ENCODE results near the gene RABL2A. TPM values are rescaled to one million over a fixed set of nuclear protein-coding genes. Genes with fewer than 3 reads are reported as not detected.
"Not testable (repeated sequence)": the region's sequence is repeated elsewhere in the genome, so short reads cannot be mapped to it uniquely, and the experiment has no call there.

RABL2A gene
- total and polyA plus RNA-seq, 9 donors: 9.5 to 32.9 (median 22.1) TPM

DNA sequence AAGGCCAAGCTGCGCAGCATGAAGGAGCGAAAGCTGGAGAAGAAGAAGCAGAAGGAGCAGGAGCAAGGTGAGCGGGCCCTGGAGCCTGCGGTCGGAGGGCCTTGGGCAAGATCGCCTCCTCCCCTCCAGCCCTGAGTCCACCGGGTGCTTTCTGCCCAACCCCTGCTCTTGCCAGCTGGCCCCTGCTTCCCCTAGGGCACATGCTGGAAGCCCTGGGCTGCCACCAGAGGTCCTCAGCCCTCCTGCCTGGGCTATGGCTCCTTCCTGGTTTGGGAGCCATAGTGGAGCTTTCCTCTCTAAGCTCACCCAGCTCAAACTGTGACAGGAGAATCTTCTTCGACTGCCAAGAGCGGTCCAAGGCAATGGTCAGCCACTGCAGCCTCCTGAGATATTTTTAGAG, 29.5 kb upstream of the RABL2A start:
- DNase-seq; H3K4me3 ChIP-seq; H3K27ac ChIP-seq; H3K4me1 ChIP-seq (ENCODE audit: insufficient read depth); H3K27me3 ChIP-seq; H3K36me3 ChIP-seq; intact Hi-C loops (cut with DNase I); H3K9me3 ChIP-seq: not testable (repeated sequence)
- WGBS, 3 donors: 17% methylated on average over 1 of the region's 9 CpGs; no CpG with 5 or more reads in 2 of the 3 donors

- H3K27ac ChIP-seq; H3K4me3 ChIP-seq; H3K27me3 ChIP-seq; H3K9me3 ChIP-seq; H3K4me1 ChIP-seq (ENCODE audit: insufficient read depth); H3K36me3 ChIP-seq; DNase-seq; intact Hi-C loops (cut with DNase I): not testable (repeated sequence)
- 74 to 80% methylated on average over 9 to 13 of the region's 13 CpGs; no CpG with 5 or more reads in 1 of the 3 donors for WGBS, 3 donors
Measured at GRCh38 chr2:113598180-113598579, 28.9 kb upstream of the RABL2A start.

- H3K36me3 ChIP-seq; H3K4me1 ChIP-seq (ENCODE audit: insufficient read depth); intact Hi-C loops (cut with DNase I); H3K27ac ChIP-seq; H3K27me3 ChIP-seq; H3K9me3 ChIP-seq; DNase-seq; H3K4me3 ChIP-seq: not testable (repeated sequence)
- 73 to 77% methylated on average over 3 to 5 of the region's 9 CpGs; no CpG with 5 or more reads in 1 of the 3 donors for WGBS, 3 donors
Measured at GRCh38 chr2:113598738-113599137, 28.3 kb upstream of the RABL2A start.

DNA sequence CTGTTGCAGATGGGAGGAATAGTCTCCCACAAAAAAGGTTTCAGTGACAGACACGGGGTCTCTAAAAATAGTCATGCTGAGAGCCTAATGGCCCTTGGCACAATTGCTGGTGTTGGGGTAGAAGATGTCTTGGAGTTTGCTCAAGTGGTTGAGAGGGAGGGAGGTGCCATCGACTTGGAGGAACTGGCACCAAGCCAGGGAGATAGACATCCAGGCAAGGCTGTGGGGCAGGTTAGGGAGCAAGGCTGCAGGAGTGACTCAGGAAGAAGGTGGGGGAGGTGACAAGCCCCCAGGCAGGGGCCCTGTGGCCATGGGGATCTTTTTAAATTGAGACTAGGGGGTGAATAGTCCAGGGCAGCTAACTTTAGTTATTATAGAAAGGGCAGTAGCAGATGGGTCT, 27.9 kb upstream of the RABL2A start:
- H3K9me3 ChIP-seq; H3K4me3 ChIP-seq; H3K4me1 ChIP-seq (ENCODE audit: insufficient read depth); H3K36me3 ChIP-seq; DNase-seq; H3K27ac ChIP-seq; intact Hi-C loops (cut with DNase I); H3K27me3 ChIP-seq: not testable (repeated sequence)
- WGBS, 3 donors: 0 to 14% (median 8%) methylated on average over 1 to 2 of the region's 2 CpGs

GRCh38 chr2:113602040-113602769, 24.9 kb upstream of the RABL2A start:
- H3K27ac ChIP-seq; H3K4me3 ChIP-seq; H3K9me3 ChIP-seq; H3K4me1 ChIP-seq (ENCODE audit: insufficient read depth); intact Hi-C loops (cut with DNase I); H3K27me3 ChIP-seq; H3K36me3 ChIP-seq: not testable (repeated sequence)
- WGBS, 3 donors: 85 to 93% (median 86%) methylated on average over 49 to 51 of the region's 51 CpGs
- peak in 4 of 5 donors; percentile 40 to 66 (median 50) for DNase-seq

- WGBS, 3 donors: 26 to 40% (median 38%) methylated on average over 2 of the region's 2 CpGs
- Histone ChIP-seq H3K36me3 (no peaks in the 10 kb centered on the region), H3K4me3 (peak overlapping the region; percentile 47), H3K9me3 (no peaks in the 10 kb centered on the region), H3K4me1 (ENCODE audit: insufficient read depth) (peaks cover 1% of the 10 kb centered on the region), H3K27ac (peak overlapping the region in 1 of 2 donors; percentile 61), H3K27me3 (no peaks in the 10 kb centered on the region)
- DNase-seq: peak in 1 of 5 donors; percentile 47
- TF ChIP-seq EP300 (IDR thresholded peaks at IDR 0.05) (no peak), POLR2A (IDR thresholded peaks at IDR 0.05) (no peak)
- TF ChIP-seq, protein P1, sequence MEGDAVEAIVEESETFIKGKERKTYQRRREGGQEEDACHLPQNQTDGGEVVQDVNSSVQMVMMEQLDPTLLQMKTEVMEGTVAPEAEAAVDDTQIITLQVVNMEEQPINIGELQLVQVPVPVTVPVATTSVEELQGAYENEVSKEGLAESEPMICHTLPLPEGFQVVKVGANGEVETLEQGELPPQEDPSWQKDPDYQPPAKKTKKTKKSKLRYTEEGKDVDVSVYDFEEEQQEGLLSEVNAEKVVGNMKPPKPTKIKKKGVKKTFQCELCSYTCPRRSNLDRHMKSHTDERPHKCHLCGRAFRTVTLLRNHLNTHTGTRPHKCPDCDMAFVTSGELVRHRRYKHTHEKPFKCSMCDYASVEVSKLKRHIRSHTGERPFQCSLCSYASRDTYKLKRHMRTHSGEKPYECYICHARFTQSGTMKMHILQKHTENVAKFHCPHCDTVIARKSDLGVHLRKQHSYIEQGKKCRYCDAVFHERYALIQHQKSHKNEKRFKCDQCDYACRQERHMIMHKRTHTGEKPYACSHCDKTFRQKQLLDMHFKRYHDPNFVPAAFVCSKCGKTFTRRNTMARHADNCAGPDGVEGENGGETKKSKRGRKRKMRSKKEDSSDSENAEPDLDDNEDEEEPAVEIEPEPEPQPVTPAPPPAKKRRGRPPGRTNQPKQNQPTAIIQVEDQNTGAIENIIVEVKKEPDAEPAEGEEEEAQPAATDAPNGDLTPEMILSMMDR (IDR thresholded peaks at IDR 0.05): no peak
- intact Hi-C loops (cut with DNase I): no loop called here
Measured at GRCh38 chr2:113602869-113603466, 24.1 kb upstream of the RABL2A start.

DNA sequence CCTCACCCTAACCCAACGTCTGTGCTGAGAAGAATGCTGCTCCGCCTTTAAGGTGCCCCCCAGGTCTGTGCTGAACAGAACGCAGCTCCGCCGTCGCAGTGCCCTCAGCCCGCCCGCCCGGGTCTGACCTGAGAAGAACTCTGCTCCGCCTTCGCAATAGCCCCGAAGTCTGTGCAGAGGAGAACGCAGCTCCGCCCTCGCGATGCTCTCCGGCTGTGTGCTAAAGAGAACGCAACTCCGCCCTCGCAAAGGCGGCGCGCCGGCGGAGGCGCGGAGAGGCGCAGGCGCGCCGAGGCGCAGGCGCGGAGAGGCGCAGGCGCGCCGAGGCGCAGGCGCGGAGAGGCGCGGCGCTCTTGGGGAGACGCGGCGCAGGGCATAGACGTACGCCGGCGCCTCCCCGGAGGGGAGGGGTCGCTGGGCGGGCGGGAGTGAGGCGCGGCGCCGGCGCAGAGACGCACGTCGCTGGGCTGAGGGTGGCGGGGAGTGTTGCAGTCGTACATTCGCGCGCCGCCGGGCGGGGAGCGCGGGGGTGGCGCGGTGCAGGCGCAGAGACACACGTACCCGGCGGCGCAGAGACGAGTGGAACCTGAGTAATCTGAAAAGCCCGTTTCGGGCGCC, 23.5 kb upstream of the RABL2A start:
- WGBS, 3 donors: 11 to 33% (median 12%) methylated on average over 59 to 84 of the region's 84 CpGs
- Histone ChIP-seq H3K4me3 (peak overlapping the region; percentile 78), H3K27ac (peak overlapping the region; percentile 57 to 86)
- intact Hi-C loops (cut with DNase I); H3K9me3 ChIP-seq; H3K4me1 ChIP-seq (ENCODE audit: insufficient read depth); H3K36me3 ChIP-seq; H3K27me3 ChIP-seq: not testable (repeated sequence)
- peak in 4 of 5 donors; percentile 84 to 89 (median 86) for DNase-seq
- peak; percentile 18 for TF ChIP-seq POLR2A (IDR thresholded peaks at IDR 0.05)

Data from ovary (tissue), 9 donors.